Sciatic nerve (tissue), 2 donors: ENCODE measurements around the gene GPA33. TPM values are rescaled to one million over a fixed set of nuclear protein-coding genes. Genes with fewer than 3 reads are reported as not detected.

Experiments used
- ATAC-seq: fragments of 200-7000 bp; cut with Tn5 transposase; one replicate; pipeline ENCODE4 v1.9.1; 2020; ENCODE audit warnings: mild to moderate bottlenecking, moderate library complexity
- DNase-seq: peaks from one replicate; pipeline ENCODE4 v3.0.0-alpha.2; 2020; ENCODE audit warnings: low spot score
- intact Hi-C: fragments of 100-400 bp; cut with DNase I; formaldehyde crosslinking; loops from one replicate; pipeline ENCODE4 v1.14.2; 2022
- total RNA-seq: library from RNA; stranded (reverse); fragmentation: NEBNext Ultra II Directional; extraction: Animal tissue kit (Norgen Biotek cat#: 25700); gene quantifications from one replicate; pipeline ENCODE4 v1.2.1, GENCODE V29; 2021
- donor health status: DM: no; HTN: no; CAD: no.
- donor health status: DM: no; HTN: no; CAD: no.

The GPA33 gene
- total RNA-seq, 1 donor from 2014 or later: not detected

GRCh38 chr1:167119696-167120095 is 29.5 kb upstream of the GPA33 start:
- ATAC-seq: no peak
- intact Hi-C loops: no loop called here
- no peak for DNase-seq

- no peak for ATAC-seq
- intact Hi-C loops: no loop called here
- DNase-seq: no peak
Measured at GRCh38 chr1:167118188-167118587, 28.0 kb upstream of the GPA33 start.

DNA sequence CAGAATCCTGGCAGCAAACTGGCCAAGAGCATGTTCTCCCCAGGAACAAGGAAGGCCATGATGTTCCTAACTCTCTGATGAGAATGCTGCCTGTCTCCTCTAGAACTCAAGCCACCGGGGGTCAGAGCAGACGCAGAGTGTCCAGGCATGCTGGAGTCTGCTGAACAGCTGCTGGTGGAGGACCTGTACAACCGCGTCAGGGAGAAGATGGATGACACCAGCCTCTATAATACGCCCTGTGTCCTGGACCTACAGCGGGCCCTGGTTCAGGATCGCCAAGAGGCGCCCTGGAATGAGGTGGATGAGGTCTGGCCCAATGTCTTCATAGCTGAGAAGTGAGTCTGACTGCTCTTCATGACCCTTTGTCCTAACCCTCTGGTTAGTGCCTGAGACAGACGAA is 27.0 kb upstream of the GPA33 start:
- intact Hi-C loops: no loop called here
- DNase-seq: no peak
- no peak for ATAC-seq

- no peak for DNase-seq
- ATAC-seq: no peak
Measured at GRCh38 chr1:167116174-167116573, 26.0 kb upstream of the GPA33 start.

DNA sequence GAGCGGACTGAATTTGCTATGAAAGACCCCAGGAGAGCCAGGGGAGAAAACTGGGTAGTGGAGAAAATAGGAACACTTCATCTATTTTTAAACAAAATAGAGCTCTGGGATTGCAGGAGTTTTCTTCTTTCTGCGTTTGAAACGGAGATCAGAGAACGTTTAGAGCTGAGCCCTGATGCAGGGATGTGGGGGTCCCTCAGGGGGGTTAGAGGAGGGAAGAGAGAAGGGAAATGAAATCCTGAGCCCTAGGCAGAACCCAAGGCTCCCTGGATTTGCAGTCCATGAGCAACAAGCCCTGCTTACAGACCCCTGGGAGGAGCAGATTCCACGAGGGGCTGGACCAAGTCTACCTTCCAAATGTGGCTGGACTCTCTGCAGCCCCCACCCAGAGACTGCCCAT is 25.5 kb upstream of the GPA33 start:
- intact Hi-C loops: no loop called here
- DNase-seq (no peak), ATAC-seq (no peak)

More at GRCh38 chr1:167116174-167116573, 26.0 kb upstream of the GPA33 start:
- intact Hi-C loops: no loop called here

DNA sequence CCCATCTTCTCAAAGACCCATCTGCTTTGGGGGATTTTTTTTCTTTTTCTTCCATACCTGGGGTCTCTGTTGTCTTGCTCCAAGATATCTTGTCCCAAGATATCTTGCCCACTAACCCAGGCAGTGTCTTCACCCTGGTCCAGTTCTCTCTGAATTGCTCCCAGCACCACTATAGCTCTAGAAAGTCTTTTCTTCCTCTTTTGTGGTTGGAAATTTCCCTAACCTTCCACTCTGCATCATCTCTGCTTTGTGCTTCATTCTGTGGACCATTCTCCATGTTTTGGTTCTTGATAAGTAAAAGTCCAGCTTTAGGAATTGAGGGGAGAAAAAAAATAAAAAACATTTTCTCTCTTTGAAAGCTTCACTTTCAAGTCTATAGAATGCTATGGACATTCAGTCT is 24.5 kb upstream of the GPA33 start:
- DNase-seq (no peak), ATAC-seq (no peak)
- intact Hi-C loops: no loop called here

GRCh38 chr1:167111868-167112709 is 21.9 kb upstream of the GPA33 start:
- intact Hi-C loops: no loop called here
- DNase-seq (no peak), ATAC-seq (no peak)

DNA sequence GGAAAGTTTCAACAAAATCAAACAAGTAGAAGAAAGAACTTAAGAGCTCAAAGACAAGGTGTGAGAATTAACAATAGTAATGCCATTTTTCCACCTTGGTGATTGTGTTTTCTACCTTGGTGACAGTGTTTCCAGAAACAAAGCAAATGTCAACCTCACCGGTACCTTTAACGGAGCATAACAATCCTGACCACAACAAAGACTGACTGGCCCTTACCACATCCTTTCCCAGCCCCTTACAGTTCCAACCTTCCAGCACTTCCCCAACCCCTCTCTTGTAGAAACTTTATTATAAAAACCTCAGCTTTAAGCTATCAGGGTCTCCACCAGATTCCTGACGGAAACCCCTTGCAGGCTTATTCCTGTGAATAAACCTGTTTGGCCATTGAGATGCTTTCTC is 20.4 kb upstream of the GPA33 start:
- no peak for ATAC-seq
- no peak for DNase-seq
- intact Hi-C loops: no loop called here

GRCh38 chr1:167109125-167109524 is 18.9 kb upstream of the GPA33 start:
- no peak for ATAC-seq
- intact Hi-C loops: no loop called here
- no peak for DNase-seq

DNA sequence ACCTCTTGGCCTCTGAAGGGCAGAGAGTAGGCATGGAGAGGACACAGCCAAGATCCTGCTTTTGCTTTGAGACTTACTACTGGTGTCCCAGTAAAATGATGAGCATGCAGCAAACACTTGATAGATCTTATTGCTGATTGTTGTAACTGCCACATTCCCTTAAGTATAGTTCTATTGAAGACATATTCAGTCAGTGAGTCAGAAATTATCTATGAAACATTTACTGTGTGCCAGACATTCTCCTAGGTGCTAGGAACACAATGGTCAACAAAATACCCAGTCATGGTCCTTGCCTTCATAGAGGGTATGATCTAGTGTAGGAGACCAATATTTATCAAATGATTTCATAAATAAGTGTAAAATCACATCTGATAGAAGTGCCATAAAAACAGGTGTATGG is 17.3 kb upstream of the GPA33 start:
- intact Hi-C loops: no loop called here
- DNase-seq (no peak), ATAC-seq (no peak)

- intact Hi-C loops: no loop called here
- no peak for DNase-seq
- no peak for ATAC-seq
Measured at GRCh38 chr1:167106119-167106461, 15.9 kb upstream of the GPA33 start.

GRCh38 chr1:167105271-167106118 is 15.3 kb upstream of the GPA33 start:
- no peak for DNase-seq
- intact Hi-C loops: no loop called here
- no peak for ATAC-seq

DNA sequence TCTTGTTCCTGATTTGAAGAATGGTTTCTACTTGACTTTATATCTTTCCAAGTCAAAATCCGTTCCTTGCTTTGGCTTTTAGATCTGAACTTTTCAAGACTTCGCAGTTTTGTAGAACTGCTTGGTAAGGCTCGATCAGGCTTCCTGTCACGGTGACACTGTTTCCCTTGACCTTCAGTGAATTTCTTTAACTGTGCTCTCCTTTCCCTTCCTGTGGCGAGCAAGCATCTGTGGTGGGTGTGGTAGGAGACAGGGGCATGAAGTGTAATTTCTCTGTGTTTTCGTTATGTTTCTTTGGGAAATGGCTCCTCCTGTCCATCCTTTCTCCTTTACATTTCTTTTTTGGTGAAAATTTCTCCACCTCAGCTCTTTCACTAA is 14.1 kb upstream of the GPA33 start:
- ATAC-seq: no peak
- intact Hi-C loops: no loop called here
- no peak for DNase-seq

DNA sequence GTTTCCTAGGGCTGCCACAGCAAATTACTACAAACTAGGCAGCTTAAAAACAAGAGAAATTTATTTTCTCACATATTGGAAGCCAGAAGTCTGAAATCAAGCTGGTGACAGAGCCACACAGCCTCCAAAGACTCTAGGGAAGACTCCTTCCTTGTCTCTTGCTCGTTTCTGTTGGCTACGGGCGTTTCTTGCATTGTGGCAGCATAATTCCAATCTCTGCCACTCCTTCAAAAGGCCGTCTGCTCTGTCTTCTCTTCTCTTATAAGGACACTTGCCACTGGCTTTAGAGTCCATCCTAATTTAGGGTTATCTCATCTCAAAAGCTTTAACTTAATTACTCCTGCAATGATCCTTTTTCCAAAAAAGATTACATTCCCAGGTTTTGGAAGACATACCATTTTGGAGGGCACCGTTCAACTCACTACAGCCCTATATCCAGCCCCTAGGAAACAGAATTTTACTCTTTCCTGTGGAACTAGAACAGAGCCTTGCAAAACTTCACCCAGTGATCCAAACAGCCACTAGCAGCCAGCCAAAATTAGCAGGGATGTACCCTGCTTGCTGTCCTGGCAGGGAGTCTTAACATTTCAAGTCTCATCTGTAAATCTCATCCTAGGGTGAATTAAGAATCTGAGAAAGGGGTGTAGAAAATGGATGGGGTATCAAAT is 12.9 kb upstream of the GPA33 start:
- DNase-seq: no peak
- ATAC-seq: no peak
- intact Hi-C loops: no loop called here

GRCh38 chr1:167101754-167102153 is 11.6 kb upstream of the GPA33 start:
- no peak for DNase-seq
- intact Hi-C loops: no loop called here
- ATAC-seq: no peak

DNA sequence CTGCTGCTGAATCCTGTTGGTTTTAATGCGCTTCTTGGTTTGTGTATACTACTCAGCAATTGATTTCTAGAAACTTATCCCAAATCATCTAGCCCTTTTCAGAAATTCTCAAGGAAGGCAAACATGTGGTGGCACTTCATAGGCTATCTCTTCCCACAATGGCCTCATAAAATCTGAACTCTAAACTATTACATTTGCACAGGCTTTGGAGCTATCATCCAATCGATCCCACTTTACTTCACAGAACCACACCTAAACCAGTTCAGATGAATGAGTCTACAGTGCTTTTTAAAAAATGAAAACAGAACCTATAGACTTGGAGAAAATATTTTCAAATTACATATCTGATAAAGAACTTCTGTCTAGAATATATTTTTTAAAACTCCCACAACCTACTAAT is 10.6 kb upstream of the GPA33 start:
- intact Hi-C loops: no loop called here
- no peak for ATAC-seq
- no peak for DNase-seq

- DNase-seq (no peak), ATAC-seq (no peak)
- intact Hi-C loops: no loop called here
Measured at GRCh38 chr1:167099851-167100250, 9.7 kb upstream of the GPA33 start.

DNA sequence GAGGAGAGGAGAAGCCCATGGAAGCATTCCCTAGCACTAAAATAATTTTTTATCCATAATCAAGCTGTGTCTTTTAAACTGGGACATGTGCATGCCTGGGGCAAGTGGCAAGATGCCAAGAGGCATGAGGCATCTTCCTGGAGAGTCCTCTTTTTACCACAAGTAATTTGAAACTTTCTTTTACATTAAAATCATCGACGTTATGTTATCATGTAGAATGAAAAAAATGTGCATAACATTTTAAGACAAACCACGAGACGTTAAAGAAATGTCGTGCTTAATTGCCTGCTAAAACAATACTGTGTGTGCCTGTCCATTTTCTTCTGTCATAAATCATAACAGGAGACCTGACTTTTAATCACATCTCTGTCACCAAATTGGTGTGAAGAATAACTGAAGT is 5.2 kb upstream of the GPA33 start:
- no peak for ATAC-seq
- intact Hi-C loops: no loop called here
- DNase-seq: no peak

DNA sequence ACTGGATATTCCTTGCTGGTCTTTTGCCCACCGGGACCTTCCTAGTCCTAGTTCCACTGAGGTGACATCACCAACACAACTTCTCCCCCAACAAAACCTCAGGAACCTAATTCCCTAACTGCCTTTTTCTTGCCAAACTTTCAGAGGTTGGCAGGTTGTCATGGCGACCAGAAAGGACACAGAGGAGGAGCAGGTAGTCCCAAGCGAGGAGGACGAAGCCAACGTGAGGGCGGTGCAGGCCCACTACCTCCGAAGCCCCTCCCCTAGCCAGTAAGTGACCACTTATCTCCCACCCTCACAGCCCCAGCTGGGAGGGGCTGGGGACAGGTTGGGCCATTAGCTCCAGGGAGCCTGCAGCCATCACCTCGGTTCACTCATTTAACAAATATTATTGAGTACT is 4.5 kb upstream of the GPA33 start:
- ATAC-seq (no peak), DNase-seq (no peak)
- intact Hi-C loops: no loop called here
